GM12878 (cell line): ENCODE measurements around the gene EIF2B5. TPM values are rescaled to one million over a fixed set of nuclear protein-coding genes. Genes with fewer than 3 reads are reported as not detected.

ENCODE experiments used
- BRCA1 ChIP-seq: IDR thresholded peaks from 2 replicates; pipeline ENCODE4 v1.6.1; 2011; ENCODE audit warnings: low read depth, low read length, improper control_type of control experiment
- CEBPB ChIP-seq, 2 experiments: fragments of 150-350 bp in 1 of 2; IDR thresholded peaks; 2 replicates each; pipeline ENCODE4 v1.6.1; 2012 to 2014; ENCODE audit warnings: low read depth in 2 of 2, low read length in 2 of 2, borderline replicate concordance in 1 of 2, inconsistent platforms in 1 of 2
- DPF2 ChIP-seq: fragments of 450-650 bp; IDR thresholded peaks from 2 replicates; pipeline ENCODE4 v1.6.1; 2017; ENCODE audit warnings: mild to moderate bottlenecking
- GATAD2B ChIP-seq: fragments of 450-650 bp; conservative IDR thresholded peaks from 2 replicates; pipeline ENCODE4 v1.6.1; 2017; ENCODE audit warnings: low read depth, mild to moderate bottlenecking, moderate library complexity
- IKZF2 ChIP-seq, 2 experiments: fragments of 450-650 bp; IDR thresholded peaks; 2 replicates each; pipeline ENCODE4 v1.6.1; 2017; ENCODE audit warnings: mild to moderate bottlenecking in 2 of 2, moderate library complexity in 2 of 2
- MTA3 ChIP-seq: IDR thresholded peaks from 2 replicates; pipeline ENCODE4 v1.6.1; 2012; ENCODE audit warnings: low read length, inconsistent platforms, borderline replicate concordance
- NR2C1 ChIP-seq: fragments of 450-650 bp; IDR thresholded peaks from 2 replicates; pipeline ENCODE4 v1.6.1; 2017; ENCODE audit warnings: antibody characterized with exemption, mild to moderate bottlenecking, moderate library complexity
- NR2F1 ChIP-seq: fragments of 450-650 bp; conservative IDR thresholded peaks from 2 replicates; pipeline ENCODE4 v1.6.1; 2017; ENCODE audit warnings: mild to moderate bottlenecking
- POLR2A ChIP-seq: IDR thresholded peaks from 2 replicates; pipeline ENCODE4 v1.6.1; 2011; ENCODE audit warnings: low read depth, mild to moderate bottlenecking, low read length
- RUNX3 ChIP-seq: IDR thresholded peaks from 2 replicates; pipeline ENCODE4 v1.6.1; 2012; ENCODE audit warnings: low read length, inconsistent platforms
- SKIL ChIP-seq: fragments of 450-650 bp; IDR thresholded peaks from 2 replicates; pipeline ENCODE4 v1.6.1; 2017; ENCODE audit warnings: mild to moderate bottlenecking, low read depth, inconsistent platforms; ENCODE audit not compliant: poor library complexity, severe bottlenecking
- SREBF1 ChIP-seq: IDR thresholded peaks from 2 replicates; pipeline ENCODE4 v1.6.1; 2012; ENCODE audit warnings: mild to moderate bottlenecking, low read length
- SUPT20H ChIP-seq: IDR thresholded peaks from 2 replicates; pipeline ENCODE4 v1.6.1; 2011; ENCODE audit warnings: low read depth, mild to moderate bottlenecking, low read length, moderate library complexity, borderline replicate concordance; ENCODE audit not compliant: control insufficient read depth
- TCF3 ChIP-seq: IDR thresholded peaks from 2 replicates; pipeline ENCODE4 v1.6.1; 2012; ENCODE audit warnings: low read depth, mild to moderate bottlenecking, low read length, borderline replicate concordance; ENCODE audit not compliant: insufficient read depth
- ZNF592 ChIP-seq: fragments of 450-650 bp; IDR thresholded peaks from 2 replicates; pipeline ENCODE4 v1.6.1; 2017; ENCODE audit warnings: mild to moderate bottlenecking, moderate library complexity
- polyA plus RNA-seq, 11 experiments: library from polyadenylated mRNA; depleted of rRNA in 4 of 11; unstranded in 6 of 11; stranded (reverse) in 5 of 11; fragments of >200 nt; fragmentation: Nextera tagmentation in 4 of 11; fragmentation: Illumina TruSeq in 1 of 11; extraction: Ambion mirVana in 4 of 11; extraction: Trizol in 1 of 11; gene quantifications; 1 replicate in 1 of 11; 2 replicates in 10 of 11; pipeline versions ENCODE4 v1.2.1 to v1.2.3, GENCODE V29; 2011 to 2016; ENCODE audit warnings: inconsistent platforms in 2 of 11, missing spikeins in 2 of 11, low read depth in 1 of 11
- total RNA-seq, 4 experiments: library from RNA; depleted of rRNA in 3 of 4; stranded (reverse); fragments of >200 nt in 3 of 4; fragmentation: Illumina TruSeq in 1 of 4; extraction: Trizol in 1 of 4; gene quantifications; 2 replicates each; pipeline versions ENCODE4 v1.2.1 to v1.2.3, GENCODE V29; 2013 to 2021
- TF ChIP-seq, protein P1 (sequence below): fragments of 450-650 bp; IDR thresholded peaks from 2 replicates; pipeline ENCODE4 v1.6.1; 2017; ENCODE audit warnings: mild to moderate bottlenecking
- TF ChIP-seq, protein P2 (sequence below): IDR thresholded peaks from 2 replicates; pipeline ENCODE4 v1.6.1; 2011; ENCODE audit warnings: mild to moderate bottlenecking, low read depth, low read length, moderate library complexity; ENCODE audit not compliant: insufficient replicate concordance
- TF ChIP-seq, protein P3 (sequence below): IDR thresholded peaks from 2 replicates; pipeline ENCODE4 v1.6.1; 2011; ENCODE audit warnings: borderline replicate concordance, low read depth, mild to moderate bottlenecking, moderate library complexity, low read length; ENCODE audit not compliant: insufficient read depth, poor library complexity, severe bottlenecking

The EIF2B5 gene
- total and polyA plus RNA-seq, 10 of the 15 experiments (the other 5 are each of a cell fraction or from before 2014, with no cell fraction given), result 13.7 to 82.7 (median 52.2) TPM

DNA sequence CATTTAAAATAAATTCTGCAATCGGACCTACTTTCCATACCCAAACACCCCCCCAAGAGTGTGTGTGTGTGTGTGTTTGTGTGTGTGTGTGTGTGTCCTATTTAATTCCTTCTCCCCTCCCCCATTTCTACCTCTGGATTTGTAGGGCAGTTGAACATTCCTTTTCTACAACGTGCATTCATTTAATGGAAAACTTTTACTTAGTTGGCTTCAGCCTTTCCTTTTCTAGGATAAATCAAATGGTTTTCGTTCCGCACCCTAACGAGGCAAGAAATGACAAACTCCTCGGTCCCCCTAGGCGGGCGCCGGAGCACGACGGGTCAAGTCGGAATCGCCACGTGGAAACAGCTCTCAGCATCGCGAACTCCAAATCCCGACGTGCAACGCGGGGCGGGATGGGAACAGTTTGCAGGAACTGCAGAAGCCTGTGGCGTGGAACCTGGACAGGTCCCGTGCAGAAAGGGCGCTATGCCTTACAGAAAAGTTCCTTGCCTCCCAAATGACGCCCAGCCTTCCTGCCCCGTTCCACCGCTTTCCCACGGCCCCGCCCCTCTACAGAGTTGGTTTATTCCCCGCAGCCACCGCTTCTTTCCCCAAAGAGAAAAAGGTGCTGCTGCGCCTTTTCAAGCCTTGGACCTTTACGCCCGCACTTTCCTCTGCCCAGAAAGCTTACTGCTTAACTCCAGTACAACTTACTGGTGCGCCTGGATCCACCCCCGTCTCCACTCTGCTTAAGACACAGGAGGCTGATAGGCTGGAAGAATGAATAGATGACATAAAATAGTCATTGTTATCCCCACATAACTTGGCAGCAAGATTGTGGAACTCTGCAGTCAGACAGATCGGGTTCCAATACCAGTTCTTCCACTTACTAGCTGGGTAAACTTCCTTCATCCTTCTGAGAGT is 1.1 kb upstream of the EIF2B5 start (continued):
- no peak for TF ChIP-seq ZNF592
- TF ChIP-seq SKIL, result no peak
- TF ChIP-seq DPF2, result no peak
- TF ChIP-seq NR2C1, result no peak; the same call in 1 of the 2 replicates
- TF ChIP-seq, protein P1, sequence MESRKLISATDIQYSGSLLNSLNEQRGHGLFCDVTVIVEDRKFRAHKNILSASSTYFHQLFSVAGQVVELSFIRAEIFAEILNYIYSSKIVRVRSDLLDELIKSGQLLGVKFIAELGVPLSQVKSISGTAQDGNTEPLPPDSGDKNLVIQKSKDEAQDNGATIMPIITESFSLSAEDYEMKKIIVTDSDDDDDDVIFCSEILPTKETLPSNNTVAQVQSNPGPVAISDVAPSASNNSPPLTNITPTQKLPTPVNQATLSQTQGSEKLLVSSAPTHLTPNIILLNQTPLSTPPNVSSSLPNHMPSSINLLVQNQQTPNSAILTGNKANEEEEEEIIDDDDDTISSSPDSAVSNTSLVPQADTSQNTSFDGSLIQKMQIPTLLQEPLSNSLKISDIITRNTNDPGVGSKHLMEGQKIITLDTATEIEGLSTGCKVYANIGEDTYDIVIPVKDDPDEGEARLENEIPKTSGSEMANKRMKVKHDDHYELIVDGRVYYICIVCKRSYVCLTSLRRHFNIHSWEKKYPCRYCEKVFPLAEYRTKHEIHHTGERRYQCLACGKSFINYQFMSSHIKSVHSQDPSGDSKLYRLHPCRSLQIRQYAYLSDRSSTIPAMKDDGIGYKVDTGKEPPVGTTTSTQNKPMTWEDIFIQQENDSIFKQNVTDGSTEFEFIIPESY, result no peak
- 0 out of 2 replicates have a peak, but pooled peaks have one; percentile 12 for TF ChIP-seq POLR2A
- TF ChIP-seq, protein P2, sequence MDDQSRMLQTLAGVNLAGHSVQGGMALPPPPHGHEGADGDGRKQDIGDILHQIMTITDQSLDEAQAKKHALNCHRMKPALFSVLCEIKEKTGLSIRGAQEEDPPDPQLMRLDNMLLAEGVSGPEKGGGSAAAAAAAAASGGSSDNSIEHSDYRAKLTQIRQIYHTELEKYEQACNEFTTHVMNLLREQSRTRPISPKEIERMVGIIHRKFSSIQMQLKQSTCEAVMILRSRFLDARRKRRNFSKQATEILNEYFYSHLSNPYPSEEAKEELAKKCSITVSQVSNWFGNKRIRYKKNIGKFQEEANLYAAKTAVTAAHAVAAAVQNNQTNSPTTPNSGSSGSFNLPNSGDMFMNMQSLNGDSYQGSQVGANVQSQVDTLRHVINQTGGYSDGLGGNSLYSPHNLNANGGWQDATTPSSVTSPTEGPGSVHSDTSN, result no peak
- TF ChIP-seq BRCA1, result no peak
- TF ChIP-seq, protein P3, sequence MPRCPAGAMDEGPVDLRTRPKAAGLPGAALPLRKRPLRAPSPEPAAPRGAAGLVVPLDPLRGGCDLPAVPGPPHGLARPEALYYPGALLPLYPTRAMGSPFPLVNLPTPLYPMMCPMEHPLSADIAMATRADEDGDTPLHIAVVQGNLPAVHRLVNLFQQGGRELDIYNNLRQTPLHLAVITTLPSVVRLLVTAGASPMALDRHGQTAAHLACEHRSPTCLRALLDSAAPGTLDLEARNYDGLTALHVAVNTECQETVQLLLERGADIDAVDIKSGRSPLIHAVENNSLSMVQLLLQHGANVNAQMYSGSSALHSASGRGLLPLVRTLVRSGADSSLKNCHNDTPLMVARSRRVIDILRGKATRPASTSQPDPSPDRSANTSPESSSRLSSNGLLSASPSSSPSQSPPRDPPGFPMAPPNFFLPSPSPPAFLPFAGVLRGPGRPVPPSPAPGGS, result no peak
- TF ChIP-seq SUPT20H, result no peak
- TF ChIP-seq NR2F1, result no peak
- TF ChIP-seq IKZF2 (IDR thresholded peaks at IDR 0.05), result peak; percentile 39 to 48
- TF ChIP-seq MTA3, result no peak
- no peak for TF ChIP-seq GATAD2B
- TF ChIP-seq CEBPB (IDR thresholded peaks at IDR 0.05; ENCODE audit: borderline replicate concordance in 1 of 2, low read depth in 2 of 2, low read length in 2 of 2), result no peak
- TF ChIP-seq RUNX3, result no peak; the same call in 1 of the 2 replicates
- no peak for TF ChIP-seq SREBF1
- TF ChIP-seq TCF3, result no peak
